A549 treated with GW870086 at 1 μM for 4 hours (cell line): ENCODE data around the gene TUBB. TPM values are rescaled to one million over a fixed set of nuclear protein-coding genes. Genes with fewer than 3 reads are reported as not detected.

ENCODE experiments used
- total RNA-seq: library from RNA; stranded (reverse); fragments of 200-300 nt; extraction: Qiagen RNA extraction; gene quantifications from 5 replicates; pipeline ENCODE4 v1.2.3, GENCODE V29; 2022; ENCODE audit warnings: low read depth

TUBB gene
- 773 to 946 TPM (median 885 TPM) in 5 replicates for total RNA-seq

DNA sequence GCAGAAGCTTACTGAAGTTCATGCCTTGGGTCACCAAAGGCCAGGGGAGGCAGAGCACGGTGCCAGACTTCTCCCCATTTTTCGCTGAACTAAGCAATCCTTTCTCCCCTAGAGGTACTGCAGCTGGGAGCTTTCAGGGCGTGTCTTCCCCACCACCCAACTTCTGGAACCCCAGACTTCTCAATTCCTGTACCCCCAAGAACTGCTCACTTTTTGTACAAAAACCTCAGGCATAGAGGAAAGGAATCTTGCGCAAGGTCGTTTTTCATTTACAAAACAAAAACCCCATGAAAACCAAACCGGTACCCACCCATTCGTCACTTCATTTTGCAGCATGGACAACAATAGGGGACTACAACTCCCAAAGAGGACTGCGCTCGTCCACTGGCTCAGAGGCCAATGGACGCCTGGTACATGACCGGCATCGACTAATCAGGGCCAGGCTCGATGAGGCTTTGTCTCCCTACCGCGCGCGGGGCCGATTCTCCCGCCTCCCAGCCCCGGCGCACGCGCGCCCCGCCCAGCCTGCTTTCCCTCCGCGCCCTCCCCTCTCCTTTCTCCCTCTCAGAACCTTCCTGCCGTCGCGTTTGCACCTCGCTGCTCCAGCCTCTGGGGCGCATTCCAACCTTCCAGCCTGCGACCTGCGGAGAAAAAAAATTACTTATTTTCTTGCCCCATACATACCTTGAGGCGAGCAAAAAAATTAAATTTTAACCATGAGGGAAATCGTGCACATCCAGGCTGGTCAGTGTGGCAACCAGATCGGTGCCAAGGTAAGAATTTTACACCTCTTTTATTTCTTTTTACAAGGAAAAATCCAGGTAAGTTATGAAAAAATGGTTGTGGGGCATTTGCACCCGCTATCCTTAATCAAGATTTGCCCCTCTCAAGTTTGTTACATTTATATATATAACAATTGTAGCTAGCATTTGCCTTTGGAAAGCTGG lies at the start of gene TUBB:
Gene TUBB, plus strand, starts transcription at position 562 of the 947 bp plus-strand sequence. Its CDS starts 155 bp downstream, at position 717.

GRCh38 chr6:30672445-30673253 lies 47.5 kb upstream of the TUBB start, which contains the start of gene DHX16:
Gene DHX16, minus strand, starts transcription at chr6:30673006. Its CDS starts 165 bp downstream, at chr6:30672841.

DNA sequence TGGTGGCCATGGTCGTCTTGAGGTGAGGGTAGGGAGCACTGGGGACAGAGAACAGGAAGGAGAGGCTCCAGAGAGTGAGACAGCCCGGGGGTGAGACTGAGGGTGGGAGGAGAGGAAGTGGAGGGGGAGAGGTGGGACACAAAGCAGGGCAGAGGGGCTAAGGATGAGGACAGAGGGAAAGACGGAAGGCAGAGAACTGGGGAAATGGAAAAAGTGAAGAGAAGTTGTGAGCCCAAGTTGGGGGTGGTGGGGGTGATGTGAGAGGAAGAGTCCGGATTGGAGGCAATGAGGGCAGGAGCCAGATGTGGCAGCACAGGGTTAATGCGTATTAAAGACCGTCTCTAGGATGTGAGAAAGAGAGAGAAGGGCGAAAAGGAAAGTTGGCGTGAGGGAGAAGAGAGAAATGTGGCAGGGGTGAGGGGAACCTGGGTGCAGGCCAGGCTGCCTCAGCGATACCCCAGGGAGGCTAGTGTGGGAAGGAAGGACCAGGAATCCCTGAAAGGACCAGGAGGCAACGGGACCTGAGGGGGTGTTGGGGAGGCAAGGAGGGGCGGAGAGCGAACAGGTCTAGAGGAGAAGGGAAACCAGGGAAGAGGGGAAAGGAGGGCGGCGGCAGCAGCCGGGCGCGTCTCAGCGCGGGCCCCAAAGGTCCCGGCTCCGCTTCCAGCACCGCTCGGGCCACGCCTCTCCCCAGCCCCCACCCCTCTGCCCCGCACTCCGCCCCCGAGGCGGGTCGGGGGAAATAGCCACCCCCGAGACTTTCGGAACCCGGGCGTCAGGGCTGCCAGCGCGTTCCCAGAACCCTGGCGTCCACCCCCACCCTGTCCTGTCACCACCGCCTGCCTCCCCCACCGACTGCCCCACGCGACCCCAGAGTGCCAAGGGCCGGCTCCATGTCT lies 33.9 kb upstream of the TUBB start, which contains the start of gene PPP1R18:
Gene PPP1R18, minus strand, starts transcription at position 637 of the 899 bp plus-strand sequence. Its CDS starts 627 bp downstream, at position 10.

GRCh38 chr6:30690403-30691207 lies 29.5 kb upstream of the TUBB start, which contains the start of gene NRM:
Gene NRM, minus strand, starts transcription at chr6:30690984. Its CDS starts 10 bp downstream, at chr6:30690974.

GRCh38 chr6:30717129-30717844 lies 2.9 kb upstream of the TUBB start, which contains the start of gene MDC1:
Gene MDC1, minus strand, starts transcription at chr6:30717281. Its CDS starts 2,106 bp downstream, at chr6:30715175.

DNA sequence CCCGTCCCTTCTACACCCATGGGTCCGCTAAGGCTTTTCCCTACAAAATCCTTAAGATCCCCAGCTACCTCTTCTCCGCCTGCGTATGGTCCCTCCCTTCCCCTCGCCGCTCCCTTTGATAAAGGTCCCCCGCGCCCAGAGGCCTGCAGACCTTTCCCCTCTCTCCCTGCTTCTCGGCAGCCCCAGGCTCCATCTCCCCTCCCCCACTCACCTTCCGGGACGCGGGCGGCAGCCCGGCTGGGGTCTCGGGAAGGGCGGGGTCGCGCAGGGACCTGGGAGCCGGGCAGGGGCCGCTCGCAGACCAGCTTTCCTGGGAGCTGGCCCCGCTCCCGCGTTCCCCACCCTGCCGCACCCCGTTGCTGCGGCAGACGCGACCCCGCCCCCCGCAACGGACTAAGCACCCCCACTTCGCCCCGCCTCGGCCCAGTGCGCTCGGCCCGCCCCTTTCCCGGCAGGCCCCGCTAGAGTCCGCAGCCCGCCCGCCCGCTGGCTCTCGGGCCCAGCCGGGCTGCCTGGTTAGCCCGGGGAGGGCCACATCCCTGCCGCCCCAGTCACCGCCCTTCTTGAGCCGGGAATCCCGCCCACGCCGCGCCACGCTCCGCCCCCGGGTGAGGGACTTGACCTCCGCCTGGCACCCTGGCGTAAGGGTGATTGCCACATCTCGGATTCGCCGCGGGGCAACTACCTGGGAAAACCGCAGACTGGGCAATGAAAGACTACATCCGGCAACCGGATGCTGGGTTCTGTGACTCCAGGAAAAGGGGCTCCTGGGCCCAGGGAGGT lies 22.4 kb downstream of the TUBB start, which contains the start of gene FLOT1:
Gene FLOT1, minus strand, starts transcription at position 372 of the 783 bp plus-strand sequence. CDS start 498 bp downstream, outside the sequence.

DNA sequence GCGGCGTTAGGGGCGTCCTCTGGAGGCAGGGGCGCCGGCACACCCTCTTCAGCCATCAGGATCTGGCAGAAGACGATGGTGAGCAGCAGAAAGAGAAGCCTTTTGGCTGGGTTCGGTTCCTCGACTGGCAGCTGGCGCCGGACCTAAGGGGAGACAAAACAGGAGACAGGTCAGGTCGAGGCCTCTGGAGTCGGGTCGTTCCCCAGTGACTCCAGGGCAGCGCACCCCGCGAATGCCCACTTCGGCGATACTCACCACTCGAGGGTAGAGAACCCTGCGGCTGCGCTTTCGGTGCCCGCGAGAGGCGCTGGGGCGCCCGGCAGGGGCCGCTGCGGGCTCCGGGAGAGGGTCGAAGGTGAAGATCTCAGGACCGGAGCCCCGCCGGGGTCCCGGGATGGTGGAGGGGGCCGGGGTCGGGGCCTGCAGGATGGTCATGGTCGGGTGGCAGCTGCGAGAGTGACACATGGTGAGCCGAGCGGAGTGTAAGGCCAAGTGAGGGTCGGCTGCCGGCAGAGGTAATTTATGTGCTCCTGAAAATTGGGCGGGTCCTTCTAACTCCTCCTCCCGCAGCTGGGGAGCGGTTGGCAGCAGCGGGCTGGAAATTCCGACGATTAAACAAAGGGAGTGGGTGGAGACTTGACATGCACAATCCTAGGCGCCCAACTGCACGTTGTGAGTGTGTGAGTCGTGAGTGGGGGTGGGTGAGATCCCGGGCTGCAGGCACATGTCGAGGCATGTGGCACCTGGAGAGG lies 24.1 kb downstream of the TUBB start, which contains the start of gene IER3:
Gene IER3, minus strand, starts transcription at position 494 of the 752 bp plus-strand sequence. Its CDS starts 29 bp downstream, at position 465.

Other genes with a start within 250 kb of the TUBB start
- 60.5 to 67.0 TPM (median 61.0 TPM) in 5 replicates for gene HLA-E, start 230.8 kb upstream of the TUBB start, total RNA-seq
- gene GNL1, start 163.9 kb upstream of the TUBB start, total RNA-seq = 26.4 to 35.9 TPM (median 35.3 TPM) in 5 replicates
- 15.3 to 16.8 TPM (median 16.2 TPM) in 5 replicates for gene PRR3, start 163.1 kb upstream of the TUBB start, total RNA-seq
- gene ABCF1, start 148.9 kb upstream of the TUBB start, total RNA-seq = 46.8 to 53.5 TPM (median 48.8 TPM) in 5 replicates
- 28.2 to 45.7 TPM (median 30.2 TPM) in 5 replicates for gene PPP1R10, start 103.1 kb upstream of the TUBB start, total RNA-seq
- 68.5 to 99.0 TPM (median 70.9 TPM) in 5 replicates for gene MRPS18B, start 102.5 kb upstream of the TUBB start, total RNA-seq
- gene ATAT1, start 93.5 kb upstream of the TUBB start, total RNA-seq = 4.4 to 6.1 TPM (median 5.5 TPM) in 5 replicates
- gene C6orf136, start 73.2 kb upstream of the TUBB start, total RNA-seq = 9.9 to 15.6 TPM (median 13.1 TPM) in 5 replicates
- gene DHX16, start 47.3 kb upstream of the TUBB start, total RNA-seq = 25.2 to 28.6 TPM (median 27.3 TPM) in 5 replicates
- 41.1 to 45.8 TPM (median 42.7 TPM) in 5 replicates for gene PPP1R18, start 33.7 kb upstream of the TUBB start, total RNA-seq
- gene NRM, start 29.4 kb upstream of the TUBB start, total RNA-seq = 20.5 to 30.6 TPM (median 26.1 TPM) in 5 replicates
- 14.8 to 21.4 TPM (median 16.4 TPM) in 5 replicates for gene MDC1, start 3.1 kb upstream of the TUBB start, total RNA-seq
- 79.1 to 93.4 TPM (median 90.3 TPM) in 5 replicates for gene FLOT1, start 22.3 kb downstream of the TUBB start, total RNA-seq
- gene IER3, start 24.2 kb downstream of the TUBB start, total RNA-seq = 66.7 to 100 TPM (median 95.1 TPM) in 5 replicates
- 52.0 to 64.5 TPM (median 60.6 TPM) in 5 replicates for gene DDR1, start 164.2 kb downstream of the TUBB start, total RNA-seq
- 18.6 to 23.4 TPM (median 19.9 TPM) in 5 replicates for gene GTF2H4, start 187.9 kb downstream of the TUBB start, total RNA-seq
- gene VARS2, start 193.9 kb downstream of the TUBB start, total RNA-seq = 11.0 to 15.5 TPM (median 13.3 TPM) in 5 replicates
- gene SFTA2, start 211.8 kb downstream of the TUBB start, total RNA-seq = not detected in 5 replicates
- gene MUCL3, start 220.6 kb downstream of the TUBB start, total RNA-seq = 0.03 to 0.09 TPM (median 0.06 TPM) in 4 of 5 replicates, not detected in the other